Activated T-helper 17 cell treated with anti-CD3 and anti-CD28 coated beads, Interleukin-2, amount 50 U/mL, for 72 hours (primary cell): Measurements from ENCODE around the gene MARK2. TPM values are rescaled to one million over a fixed set of nuclear protein-coding genes. Genes with fewer than 3 reads are reported as not detected.
"Not testable (repeated sequence)": the region's sequence is repeated elsewhere in the genome, so short reads cannot be mapped to it uniquely, and the experiment has no call there.

Source experiments
- ATAC-seq: fragments of 150-1000 bp; cut with Tn5 transposase; replicated peaks from 2 replicates; pipeline ENCODE4 v1.10.0; 2021; ENCODE audit warnings: mild to moderate bottlenecking, moderate library complexity
- H3K27ac Mint-ChIP-seq: one replicate; pipeline ENCODE4 v1.8.0; 2022; ENCODE audit warnings: mixed read lengths
- H3K27me3 Mint-ChIP-seq: one replicate; pipeline ENCODE4 v1.8.0; 2022; ENCODE audit warnings: mixed read lengths
- H3K36me3 Mint-ChIP-seq: one replicate; pipeline ENCODE4 v1.8.0; 2022; ENCODE audit warnings: low read depth, mild to moderate bottlenecking, mixed read lengths
- H3K4me1 Mint-ChIP-seq: one replicate; pipeline ENCODE4 v1.8.0; 2022; ENCODE audit warnings: mixed read lengths
- H3K4me3 Mint-ChIP-seq: one replicate; pipeline ENCODE4 v1.8.0; 2022; ENCODE audit warnings: mild to moderate bottlenecking, mixed read lengths
- H3K9me3 Mint-ChIP-seq: one replicate; pipeline ENCODE4 v1.8.0; 2022; ENCODE audit warnings: mixed read lengths
- total RNA-seq, 2 donors: library from RNA; stranded (reverse); gene quantifications; one replicate each; pipeline ENCODE4 v1.2.3, GENCODE V29; 2022

The MARK2 gene
- total RNA-seq, 2 donors from 2014 or later, result 24.1 to 35.8 TPM

- H3K27me3 Mint-ChIP-seq, result no peaks in the 10 kb centered on the region
- peaks cover 50% of the 10 kb centered on the region for H3K36me3 Mint-ChIP-seq
- H3K4me3 Mint-ChIP-seq, result peak overlapping the region; percentile 30
- no peak for ATAC-seq
- H3K27ac Mint-ChIP-seq, result no peak overlapping the region
- H3K4me1 Mint-ChIP-seq, result peaks cover 20% of the 10 kb centered on the region
- H3K9me3 Mint-ChIP-seq, result no peaks in the 10 kb centered on the region
Observed at GRCh38 chr11:63854696-63855095, 15.8 kb downstream of the MARK2 start.

- H3K4me1 Mint-ChIP-seq, result peaks cover 13% of the 10 kb centered on the region
- H3K9me3 Mint-ChIP-seq, result no peaks in the 10 kb centered on the region
- H3K27ac Mint-ChIP-seq, result no peak overlapping the region
- H3K36me3 Mint-ChIP-seq, result peaks cover 52% of the 10 kb centered on the region
- H3K4me3 Mint-ChIP-seq, result no peak overlapping the region
- no peaks in the 10 kb centered on the region for H3K27me3 Mint-ChIP-seq
- ATAC-seq, result peak; percentile 43
Observed at GRCh38 chr11:63855975-63856374, 17.1 kb downstream of the MARK2 start.

GRCh38 chr11:63858628-63859550 is 20.0 kb downstream of the MARK2 start:
- Mint-ChIP-seq H3K27ac (no peak overlapping the region), H3K4me3 (no peak overlapping the region), H3K27me3 (no peaks in the 10 kb centered on the region), H3K36me3 (peaks cover 50% of the 10 kb centered on the region), H3K4me1 (peaks cover 16% of the 10 kb centered on the region), H3K9me3 (no peaks in the 10 kb centered on the region)
- no peak for ATAC-seq

GRCh38 chr11:63862923-63863322 is 24.0 kb downstream of the MARK2 start:
- H3K4me1 Mint-ChIP-seq, result peaks cover 34% of the 10 kb centered on the region
- H3K36me3 Mint-ChIP-seq, result peaks cover 31% of the 10 kb centered on the region
- H3K4me3 Mint-ChIP-seq, result peak overlapping the region; percentile 56
- H3K27ac Mint-ChIP-seq, result peak overlapping the region; percentile 78
- no peaks in the 10 kb centered on the region for H3K9me3 Mint-ChIP-seq
- no peaks in the 10 kb centered on the region for H3K27me3 Mint-ChIP-seq
- ATAC-seq, result no peak

GRCh38 chr11:63863620-63864019 is 24.7 kb downstream of the MARK2 start:
- not testable (repeated sequence) for H3K27ac Mint-ChIP-seq, ATAC-seq, H3K27me3 Mint-ChIP-seq, H3K9me3 Mint-ChIP-seq, H3K4me3 Mint-ChIP-seq
- H3K4me1 Mint-ChIP-seq, result peaks cover 40% of the 10 kb centered on the region
- H3K36me3 Mint-ChIP-seq, result peaks cover 31% of the 10 kb centered on the region

GRCh38 chr11:63866211-63866610 is 27.3 kb downstream of the MARK2 start:
- Mint-ChIP-seq H3K4me1 (peaks cover 65% of the 10 kb centered on the region), H3K27ac (peak overlapping the region; percentile 29), H3K4me3 (peak overlapping the region; percentile 48), H3K36me3 (peaks cover 22% of the 10 kb centered on the region), H3K27me3 (no peaks in the 10 kb centered on the region), H3K9me3 (no peaks in the 10 kb centered on the region)
- ATAC-seq, result peak; percentile 85

GRCh38 chr11:63867511-63867910 is 28.6 kb downstream of the MARK2 start:
- H3K9me3 Mint-ChIP-seq, result no peaks in the 10 kb centered on the region
- H3K4me1 Mint-ChIP-seq, result peaks cover 69% of the 10 kb centered on the region
- no peaks in the 10 kb centered on the region for H3K27me3 Mint-ChIP-seq
- H3K36me3 Mint-ChIP-seq, result peaks cover 14% of the 10 kb centered on the region
- no peak overlapping the region for H3K27ac Mint-ChIP-seq
- H3K4me3 Mint-ChIP-seq, result no peak overlapping the region
- ATAC-seq, result no peak

- Mint-ChIP-seq H3K27me3 (no peaks in the 10 kb centered on the region), H3K36me3 (peaks cover 5% of the 10 kb centered on the region), H3K4me1 (peaks cover 62% of the 10 kb centered on the region), H3K9me3 (no peaks in the 10 kb centered on the region), H3K4me3 (peak overlapping the region; percentile 76), H3K27ac (peak overlapping the region; percentile 16)
- ATAC-seq, result no peak
Observed at GRCh38 chr11:63868399-63869064, 29.6 kb downstream of the MARK2 start.

- Mint-ChIP-seq H3K36me3 (peaks cover 5% of the 10 kb centered on the region), H3K27me3 (no peaks in the 10 kb centered on the region), H3K4me3 (peak overlapping the region; percentile 76), H3K27ac (peak overlapping the region; percentile 86), H3K9me3 (no peaks in the 10 kb centered on the region), H3K4me1 (peaks cover 62% of the 10 kb centered on the region)
- ATAC-seq, result no peak
Observed at GRCh38 chr11:63869171-63869591, 30.3 kb downstream of the MARK2 start.

- Mint-ChIP-seq H3K36me3 (peaks cover 5% of the 10 kb centered on the region), H3K4me1 (peaks cover 62% of the 10 kb centered on the region), H3K27me3 (no peaks in the 10 kb centered on the region), H3K27ac (peak overlapping the region; percentile 86), H3K4me3 (peak overlapping the region; percentile 76), H3K9me3 (no peaks in the 10 kb centered on the region)
- ATAC-seq, result peak; percentile 20
Observed at GRCh38 chr11:63869683-63870082, 30.8 kb downstream of the MARK2 start.

- peak overlapping the region; percentile 86 for H3K27ac Mint-ChIP-seq
- H3K4me3 Mint-ChIP-seq, result peak overlapping the region; percentile 76
- peaks cover 61% of the 10 kb centered on the region for H3K4me1 Mint-ChIP-seq
- H3K27me3 Mint-ChIP-seq, result no peaks in the 10 kb centered on the region
- no peaks in the 10 kb centered on the region for H3K9me3 Mint-ChIP-seq
- H3K36me3 Mint-ChIP-seq, result peaks cover 11% of the 10 kb centered on the region
- ATAC-seq, result peak; percentile 66
Observed at GRCh38 chr11:63870351-63871140, 31.6 kb downstream of the MARK2 start.

- Mint-ChIP-seq H3K4me1 (peaks cover 48% of the 10 kb centered on the region), H3K27ac (no peak overlapping the region), H3K4me3 (peak overlapping the region; percentile 38), H3K36me3 (peaks cover 12% of the 10 kb centered on the region), H3K9me3 (no peaks in the 10 kb centered on the region), H3K27me3 (no peaks in the 10 kb centered on the region)
- peak; percentile 76 for ATAC-seq
Observed at GRCh38 chr11:63871962-63872799, 33.3 kb downstream of the MARK2 start.

- Mint-ChIP-seq H3K4me1 (peaks cover 44% of the 10 kb centered on the region), H3K27ac (no peak overlapping the region), H3K27me3 (no peaks in the 10 kb centered on the region), H3K4me3 (no peak overlapping the region), H3K9me3 (no peaks in the 10 kb centered on the region), H3K36me3 (peaks cover 12% of the 10 kb centered on the region)
- no peak for ATAC-seq
Observed at GRCh38 chr11:63872800-63873197, 33.9 kb downstream of the MARK2 start.
